CD4-positive, alpha-beta T cell treated with Interleukin-21 for 1 hour (primary cell): ENCODE results near the gene GDPD1.
A peak's percentile ranks its signal among the peaks of the same experiment; 100 is the strongest.
"Not testable (repeated sequence)": the region's sequence is repeated elsewhere in the genome, so short reads cannot be mapped to it uniquely, and the experiment has no call there.

Experiments used
- DNase-seq: peaks from one replicate; pipeline ENCODE4 v3.0.0-alpha.2; 2020

Gene GDPD1

GRCh38 chr17:59220328-59221158 is at the start of gene GDPD1:
Gene GDPD1 (plus strand): TSS chr17:59220511. CDS start chr17:59220610, 99 bp downstream.
- DNase-seq: peak; percentile 96

- no peak for DNase-seq
Observed at GRCh38 chr17:59172436-59173004, 47.8 kb upstream of the GDPD1 start.

DNA sequence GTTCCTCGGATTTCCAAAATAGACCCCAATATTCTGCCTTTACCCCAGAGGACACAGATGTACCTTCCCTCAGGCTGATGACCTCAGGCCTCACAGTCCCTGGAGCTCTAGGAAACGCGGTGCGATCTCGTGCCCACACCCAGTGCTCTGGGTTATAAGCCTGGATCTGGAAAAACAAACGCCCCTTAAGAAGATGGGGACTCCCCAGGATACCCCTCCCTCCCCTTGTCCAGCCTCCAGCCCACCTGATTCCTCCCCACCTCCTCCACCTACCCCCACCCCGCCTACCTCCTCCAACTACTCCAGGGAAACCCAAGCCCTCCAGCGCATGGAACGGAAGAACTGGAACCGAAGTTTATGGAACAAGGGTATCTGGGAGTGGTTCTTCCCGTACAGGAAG is 45.6 kb upstream of the GDPD1 start:
- no peak for DNase-seq

- no peak for DNase-seq
Observed at GRCh38 chr17:59175076-59175475, 45.2 kb upstream of the GDPD1 start.

DNA sequence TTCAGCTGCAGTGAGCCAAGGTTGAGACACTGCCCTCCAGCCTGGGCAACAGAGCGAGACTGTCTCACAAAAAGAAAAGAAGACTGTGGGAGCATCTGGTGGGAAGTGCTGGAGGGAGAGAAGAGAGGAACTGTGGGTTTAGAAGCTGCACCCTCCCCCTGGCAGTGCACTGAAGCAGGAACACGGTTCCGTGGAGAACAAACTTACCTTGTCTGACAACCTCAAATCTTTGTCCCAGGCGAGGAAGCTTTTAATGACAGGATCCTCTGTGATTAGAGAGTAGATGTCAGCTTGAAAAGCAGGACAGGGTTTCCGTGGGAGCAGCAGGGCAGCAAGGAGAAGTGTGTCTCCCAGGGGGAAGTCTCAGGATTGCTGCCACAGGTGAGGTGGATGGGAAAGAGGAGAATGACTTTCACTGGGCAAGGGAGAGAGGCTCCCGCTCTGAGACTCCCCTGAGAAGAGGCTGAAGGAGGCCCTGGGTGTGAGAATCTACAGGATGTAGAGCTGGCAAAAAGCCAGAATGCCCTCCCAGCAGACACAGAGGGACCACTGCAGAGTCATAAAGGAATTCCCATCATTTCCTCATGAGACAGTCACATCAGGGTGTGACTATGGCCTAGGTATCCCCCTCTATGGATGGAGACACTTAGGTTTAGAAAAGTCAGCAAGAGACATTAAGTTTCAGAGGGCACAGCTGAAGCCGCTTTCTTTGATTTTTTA is 41.9 kb upstream of the GDPD1 start:
- no peak for DNase-seq

GRCh38 chr17:59179601-59180000 is 40.7 kb upstream of the GDPD1 start:
- DNase-seq: not testable (repeated sequence)

- DNase-seq: no peak
Observed at GRCh38 chr17:59180626-59181025, 39.7 kb upstream of the GDPD1 start.

GRCh38 chr17:59181481-59181880 is 38.8 kb upstream of the GDPD1 start:
- DNase-seq: no peak

GRCh38 chr17:59185997-59186396 is 34.3 kb upstream of the GDPD1 start:
- DNase-seq: no peak

GRCh38 chr17:59186850-59187249 is 33.5 kb upstream of the GDPD1 start:
- DNase-seq: no peak

DNA sequence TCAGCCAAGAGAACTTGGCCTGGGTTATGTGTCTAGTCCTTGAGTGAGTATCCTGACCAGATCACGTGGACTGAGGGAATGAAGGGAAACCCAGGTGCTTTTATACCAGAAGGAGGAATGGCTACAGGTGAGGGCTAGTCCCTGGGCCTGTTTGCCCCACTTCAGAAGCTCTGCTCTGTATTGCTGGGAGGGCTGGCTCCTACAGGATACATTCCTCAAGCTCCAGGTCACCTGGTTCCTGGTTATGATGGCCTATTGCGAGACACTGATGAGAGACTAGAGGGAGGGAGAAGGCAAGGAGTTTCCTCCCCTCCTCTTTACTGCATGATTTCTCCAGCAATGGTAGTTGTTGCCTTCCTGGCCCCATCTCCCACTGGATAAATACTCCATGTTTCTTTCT is 29.5 kb upstream of the GDPD1 start:
- no peak for DNase-seq

- DNase-seq: no peak
Observed at GRCh38 chr17:59193336-59193862, 26.9 kb upstream of the GDPD1 start.

DNA sequence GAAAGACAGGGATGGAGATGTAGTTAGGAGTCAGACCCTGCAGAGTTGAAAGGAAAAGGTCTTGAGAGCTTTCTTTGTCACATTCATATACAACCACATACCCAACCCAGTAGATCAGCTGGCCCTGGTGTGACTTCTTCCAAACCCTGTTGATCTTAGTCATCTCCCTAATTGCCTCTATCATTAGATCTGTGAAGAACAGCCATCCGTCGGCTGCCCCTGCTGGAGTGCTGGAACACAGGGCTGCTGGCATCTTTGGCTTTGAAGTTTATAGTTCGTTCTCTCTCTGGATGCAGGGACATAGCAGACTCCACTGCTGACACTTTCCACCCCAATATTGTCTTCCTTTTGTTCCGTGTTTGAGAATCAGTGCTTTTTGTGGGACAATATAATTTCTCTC is 20.9 kb upstream of the GDPD1 start:
- DNase-seq: no peak

GRCh38 chr17:59202320-59202719 is 18.0 kb upstream of the GDPD1 start:
- no peak for DNase-seq

- no peak for DNase-seq
Observed at GRCh38 chr17:59219370-59219769, 941 bp upstream of the GDPD1 start.

DNA sequence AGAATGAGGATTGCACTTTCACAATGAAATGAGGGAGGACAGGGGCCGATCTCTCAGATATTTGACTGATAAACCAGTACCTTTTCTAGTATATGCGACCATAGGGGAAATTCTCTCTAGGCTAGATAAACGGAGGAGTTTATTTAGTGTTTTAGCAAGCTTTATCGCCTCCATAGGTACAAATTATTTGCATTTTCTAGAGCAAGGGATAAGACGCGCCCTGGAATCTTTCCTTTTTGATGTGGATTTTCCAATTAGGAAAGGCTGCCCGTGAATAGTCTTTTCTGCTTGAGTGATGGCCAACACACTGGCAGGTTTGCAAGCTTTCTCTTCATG is 351 bp upstream of the GDPD1 start:
- no peak for DNase-seq

DNA sequence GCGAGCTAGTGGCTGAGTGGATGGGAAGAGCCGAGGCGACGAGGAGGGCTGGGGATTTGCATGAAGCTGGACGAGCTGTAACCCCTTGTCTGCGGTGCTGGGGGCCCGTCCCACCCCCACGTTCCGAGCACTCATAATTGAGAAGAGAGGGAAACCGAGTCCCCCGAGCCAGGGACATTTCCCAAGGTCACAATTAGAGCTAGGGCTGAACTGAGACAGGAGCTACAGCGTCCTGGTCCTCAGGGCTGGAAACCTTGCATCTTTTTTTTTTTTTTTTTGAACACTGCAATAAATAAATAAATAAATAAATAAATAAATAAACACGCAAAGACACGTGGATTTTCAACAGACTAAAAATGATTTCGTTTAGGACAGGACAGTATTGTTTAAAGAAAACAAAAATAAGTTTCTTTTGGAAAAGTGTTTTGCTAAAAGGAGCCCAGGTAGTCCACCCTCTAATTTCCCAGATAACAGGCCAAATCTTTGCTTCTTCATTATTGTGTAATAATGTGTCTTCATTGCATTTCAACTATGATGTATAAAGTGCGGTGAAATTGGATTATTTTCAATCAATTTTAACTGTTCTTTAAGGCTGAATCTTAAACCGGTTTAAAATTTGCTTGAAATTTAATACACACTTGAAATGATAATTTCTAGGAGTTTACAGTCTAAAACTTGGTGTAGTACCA is 992 bp downstream of the GDPD1 start:
- DNase-seq: no peak

DNA sequence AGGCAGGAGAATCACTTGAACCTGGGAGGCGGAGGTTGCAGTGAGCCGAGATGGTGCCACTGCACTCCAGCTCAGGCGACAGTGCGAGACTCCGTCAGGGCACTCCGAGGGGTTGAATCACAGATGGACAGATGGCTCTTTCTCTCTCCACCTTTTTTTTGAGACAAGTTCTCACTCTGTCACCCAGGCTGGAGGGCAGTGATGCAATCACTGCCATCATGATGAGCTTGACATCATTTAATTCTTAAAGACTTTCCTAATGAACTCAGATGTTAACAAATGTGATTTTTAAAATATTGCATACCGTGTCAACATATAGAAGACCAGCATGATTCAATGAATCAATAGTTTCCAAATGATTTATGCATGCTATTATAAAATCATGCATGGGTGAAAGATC is 3.5 kb downstream of the GDPD1 start:
- no peak for DNase-seq

DNA sequence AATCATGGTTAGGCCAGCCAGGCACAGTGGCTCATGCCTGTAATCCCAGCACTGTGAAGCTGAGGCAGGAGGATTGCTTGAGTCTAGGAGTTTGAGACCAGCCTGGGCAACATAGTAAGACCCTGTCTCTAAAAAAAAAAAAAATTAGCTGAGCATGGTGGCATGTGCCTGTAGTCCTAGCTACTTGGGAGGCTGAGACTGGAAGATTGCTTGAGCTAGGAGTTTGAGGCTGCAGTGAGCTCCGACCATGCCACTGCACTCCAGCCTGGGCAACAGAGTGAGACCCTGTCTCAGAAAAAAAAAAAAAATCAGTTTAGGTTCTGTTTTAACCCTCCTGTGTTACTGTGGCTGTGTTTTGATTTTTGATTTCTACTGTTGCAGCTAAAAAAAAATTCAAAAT is 8.3 kb downstream of the GDPD1 start:
- not testable (repeated sequence) for DNase-seq

DNA sequence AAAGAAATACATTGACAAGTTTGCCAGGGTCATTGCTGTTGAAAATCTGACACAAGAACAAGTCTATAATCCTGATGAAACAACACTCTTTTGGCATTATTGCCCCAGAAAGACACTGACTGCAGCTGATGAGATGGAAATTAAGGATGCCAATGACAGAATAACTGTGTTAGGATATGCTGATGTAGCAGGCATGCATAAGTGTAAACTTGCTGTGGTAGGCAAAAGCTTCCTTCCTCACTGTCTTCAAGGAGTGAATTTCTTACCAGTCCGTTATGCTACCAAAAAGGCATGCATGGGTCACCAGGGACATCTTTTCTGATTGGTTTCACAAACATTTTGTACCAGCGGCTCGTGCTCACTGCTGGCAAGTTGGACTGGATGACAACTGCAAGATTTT is 10.5 kb downstream of the GDPD1 start:
- DNase-seq: no peak

DNA sequence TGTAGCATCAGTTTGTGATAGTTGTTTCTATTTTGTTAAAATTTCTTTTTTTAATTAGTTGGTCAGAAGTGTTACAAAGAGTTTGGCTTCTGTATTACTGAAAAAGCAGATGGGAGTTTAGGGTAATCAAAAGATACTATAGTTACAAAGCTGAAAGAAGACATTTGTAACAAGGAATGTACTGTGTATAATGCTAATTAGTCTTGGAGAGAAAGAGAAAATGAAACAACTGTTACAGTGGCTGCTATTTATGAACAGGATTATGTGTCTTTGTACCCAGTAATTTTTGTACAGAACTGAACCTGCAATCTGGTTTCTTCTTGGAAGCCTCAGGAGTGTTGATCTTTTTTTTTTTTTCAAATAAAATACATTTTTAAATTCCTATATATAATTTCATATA is 14.3 kb downstream of the GDPD1 start:
- no peak for DNase-seq

GRCh38 chr17:59238906-59239305 is 18.6 kb downstream of the GDPD1 start:
- DNase-seq: no peak

DNA sequence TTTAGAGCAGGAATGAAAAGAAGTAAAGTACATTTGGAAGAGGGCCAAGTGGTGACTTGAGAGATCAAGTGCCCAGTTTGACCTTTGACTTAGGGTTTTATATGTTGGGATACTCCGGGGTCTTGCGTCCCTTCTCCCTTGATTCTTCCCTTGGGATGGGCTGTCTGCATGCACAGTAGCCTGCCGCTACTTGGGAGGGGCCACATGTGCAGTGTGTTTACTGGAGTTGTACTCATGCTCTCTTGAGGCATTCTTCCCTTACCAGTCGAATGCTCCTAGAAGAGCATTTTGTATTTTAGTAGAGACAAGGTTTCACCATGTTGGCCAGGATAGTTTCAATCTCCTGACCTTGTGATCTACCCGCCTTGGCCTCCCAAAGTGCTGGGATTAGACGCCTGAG is 23.8 kb downstream of the GDPD1 start:
- DNase-seq: no peak
